ENCODE measurements around the gene PSME4. TPM values are rescaled to one million over a fixed set of nuclear protein-coding genes. Genes with fewer than 3 reads are reported as not detected.
"Not testable (repeated sequence)": the region's sequence is repeated elsewhere in the genome, so short reads cannot be mapped to it uniquely, and the experiment has no call there.

The PSME4 gene
- total RNA-seq, 1 donor from 2014 or later = 63.6 TPM

DNA sequence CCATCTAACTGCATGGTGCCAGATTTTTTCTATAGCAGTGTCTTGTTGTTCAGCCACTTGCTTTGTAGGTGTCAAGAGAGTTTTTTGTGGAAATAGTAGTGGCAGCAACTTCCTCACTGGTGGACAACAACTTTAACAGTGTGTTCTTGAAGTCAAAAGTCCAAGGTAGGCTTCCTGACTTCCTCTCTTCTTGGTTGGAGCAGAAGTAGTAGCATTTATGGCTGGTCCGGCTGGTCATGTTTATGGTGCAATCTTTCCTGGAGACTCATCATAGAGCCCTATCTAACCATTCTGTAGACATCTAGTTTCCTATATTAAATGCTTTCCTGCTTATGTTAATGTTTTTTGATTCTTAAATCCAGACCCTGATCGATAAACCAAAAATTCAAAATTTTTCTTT is 122.7 kb downstream of the PSME4 start:
- peaks cover 6% of the 10 kb centered on the region for H3K36me3 ChIP-seq
- no peaks in the 10 kb centered on the region for H3K27me3 ChIP-seq (ENCODE audit: low read depth)
- TF ChIP-seq, protein P1, sequence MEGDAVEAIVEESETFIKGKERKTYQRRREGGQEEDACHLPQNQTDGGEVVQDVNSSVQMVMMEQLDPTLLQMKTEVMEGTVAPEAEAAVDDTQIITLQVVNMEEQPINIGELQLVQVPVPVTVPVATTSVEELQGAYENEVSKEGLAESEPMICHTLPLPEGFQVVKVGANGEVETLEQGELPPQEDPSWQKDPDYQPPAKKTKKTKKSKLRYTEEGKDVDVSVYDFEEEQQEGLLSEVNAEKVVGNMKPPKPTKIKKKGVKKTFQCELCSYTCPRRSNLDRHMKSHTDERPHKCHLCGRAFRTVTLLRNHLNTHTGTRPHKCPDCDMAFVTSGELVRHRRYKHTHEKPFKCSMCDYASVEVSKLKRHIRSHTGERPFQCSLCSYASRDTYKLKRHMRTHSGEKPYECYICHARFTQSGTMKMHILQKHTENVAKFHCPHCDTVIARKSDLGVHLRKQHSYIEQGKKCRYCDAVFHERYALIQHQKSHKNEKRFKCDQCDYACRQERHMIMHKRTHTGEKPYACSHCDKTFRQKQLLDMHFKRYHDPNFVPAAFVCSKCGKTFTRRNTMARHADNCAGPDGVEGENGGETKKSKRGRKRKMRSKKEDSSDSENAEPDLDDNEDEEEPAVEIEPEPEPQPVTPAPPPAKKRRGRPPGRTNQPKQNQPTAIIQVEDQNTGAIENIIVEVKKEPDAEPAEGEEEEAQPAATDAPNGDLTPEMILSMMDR (IDR thresholded peaks at IDR 0.05; ENCODE audit: borderline replicate concordance) = no peak
- H3K9me3 ChIP-seq (replicated peaks) = no peaks in the 10 kb centered on the region
- H3K27ac ChIP-seq (replicated peaks) = no peak overlapping the region
- intact Hi-C loops (cut with micrococcal nuclease) = no loop called here
- DNase-seq = no peak
- H3K4me3 ChIP-seq = no peak overlapping the region
- H3K4me1 ChIP-seq = no peaks in the 10 kb centered on the region

DNA sequence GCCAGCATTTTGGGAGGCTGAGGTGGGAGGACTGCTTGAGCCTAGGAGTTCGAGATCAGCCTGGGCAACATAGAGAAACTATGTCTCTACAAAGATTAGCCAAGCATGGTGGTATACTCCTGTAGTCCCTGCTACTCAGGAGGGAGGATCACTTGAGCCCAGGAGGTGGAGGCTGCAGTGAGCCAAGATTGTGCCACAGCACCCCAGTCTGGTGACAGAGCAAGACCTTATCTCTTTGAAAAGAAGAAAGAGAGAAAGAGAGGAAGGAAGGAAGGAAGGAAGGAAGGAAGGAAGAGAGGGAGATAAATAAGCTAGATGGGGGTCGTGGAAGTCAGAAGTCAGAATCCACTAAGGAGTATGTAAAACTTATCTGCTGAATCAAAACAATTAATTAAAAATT is 127.2 kb downstream of the PSME4 start:
- TF ChIP-seq, protein P1 (IDR thresholded peaks at IDR 0.05; ENCODE audit: borderline replicate concordance) = no peak
- Histone ChIP-seq H3K4me1 (no peaks in the 10 kb centered on the region), H3K27me3 (ENCODE audit: low read depth) (no peaks in the 10 kb centered on the region), H3K4me3 (no peak overlapping the region), H3K27ac (replicated peaks) (no peak overlapping the region), H3K9me3 (replicated peaks) (peaks cover 6% of the 10 kb centered on the region), H3K36me3 (peaks cover 5% of the 10 kb centered on the region)
- no peak for DNase-seq
- intact Hi-C loops (cut with micrococcal nuclease) = no loop called here

DNA sequence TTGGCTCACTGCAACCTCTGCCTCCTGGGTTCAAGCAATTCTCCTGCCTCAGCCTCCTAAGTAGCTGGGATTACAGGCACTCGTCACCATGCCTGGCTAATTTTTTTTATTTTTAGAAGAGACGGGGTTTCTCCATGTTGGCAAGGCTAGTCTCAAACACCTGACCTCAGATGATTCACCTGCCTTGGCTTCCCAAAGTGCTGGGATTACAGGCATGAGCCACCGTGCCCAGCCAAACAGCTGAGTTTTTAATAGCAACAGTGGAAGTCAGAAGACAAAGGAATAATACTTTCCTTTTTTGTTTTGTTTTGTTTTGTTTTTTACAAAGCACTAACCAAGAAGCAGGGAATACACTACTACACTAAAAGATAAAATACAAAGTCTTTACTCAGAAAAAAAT is 127.9 kb downstream of the PSME4 start:
- Histone ChIP-seq H3K9me3 (replicated peaks) (peaks cover 6% of the 10 kb centered on the region), H3K27me3 (ENCODE audit: low read depth) (no peaks in the 10 kb centered on the region), H3K4me3 (no peak overlapping the region), H3K36me3 (peaks cover 3% of the 10 kb centered on the region), H3K4me1 (no peaks in the 10 kb centered on the region), H3K27ac (replicated peaks) (no peak overlapping the region)
- TF ChIP-seq, protein P1 (IDR thresholded peaks at IDR 0.05; ENCODE audit: borderline replicate concordance) = no peak
- intact Hi-C loops (cut with micrococcal nuclease) = no loop called here
- DNase-seq = no peak

DNA sequence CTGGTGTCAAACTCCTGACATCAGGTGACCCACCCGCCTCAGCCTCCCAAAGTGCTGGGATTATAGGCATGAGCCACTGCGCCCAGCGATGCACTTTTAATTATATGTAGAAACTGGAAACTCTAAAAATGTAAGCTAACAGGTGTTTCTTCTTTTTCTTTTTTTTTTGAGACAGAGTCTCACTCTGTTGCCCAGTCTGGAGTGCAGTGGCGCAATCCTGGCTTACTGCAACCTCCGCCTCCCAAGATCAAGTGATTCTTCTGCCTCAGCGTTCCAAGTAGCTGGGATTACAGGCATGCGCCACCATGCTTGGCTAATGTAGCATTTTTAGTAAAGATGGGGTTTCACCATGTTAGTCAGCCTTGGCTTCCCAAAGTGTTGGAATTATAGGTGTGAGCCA is 129.1 kb downstream of the PSME4 start:
- H3K9me3 ChIP-seq (replicated peaks); H3K4me3 ChIP-seq; H3K4me1 ChIP-seq; H3K27me3 ChIP-seq (ENCODE audit: low read depth); intact Hi-C loops (cut with micrococcal nuclease); DNase-seq; H3K27ac ChIP-seq (replicated peaks): not testable (repeated sequence)
- H3K36me3 ChIP-seq = peaks cover 11% of the 10 kb centered on the region

DNA sequence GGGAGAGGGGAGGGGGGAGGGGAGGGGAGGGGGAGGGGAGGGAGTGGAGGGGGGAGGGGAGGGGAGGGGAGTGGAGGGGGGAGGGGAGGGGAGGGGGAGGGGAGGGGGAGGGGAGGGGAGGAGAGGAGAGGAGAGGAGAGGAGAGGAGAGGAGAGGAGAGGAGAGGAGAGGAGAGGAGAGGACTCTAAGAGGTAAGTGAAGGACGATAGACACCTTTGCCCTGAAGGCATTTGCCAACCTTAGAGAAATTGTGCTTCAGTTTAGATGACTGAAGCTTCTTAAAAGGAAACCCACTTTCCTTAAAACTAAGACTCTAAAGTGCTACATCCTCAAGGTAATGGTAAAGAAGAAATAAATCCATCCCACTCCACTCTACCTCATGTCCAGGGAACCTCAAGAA is 130.2 kb downstream of the PSME4 start:
- intact Hi-C loops (cut with micrococcal nuclease) = no loop called here
- peaks cover 6% of the 10 kb centered on the region for H3K9me3 ChIP-seq (replicated peaks)
- H3K4me1 ChIP-seq = no peaks in the 10 kb centered on the region
- no peak overlapping the region for H3K4me3 ChIP-seq
- H3K36me3 ChIP-seq = peaks cover 18% of the 10 kb centered on the region
- no peak overlapping the region for H3K27ac ChIP-seq (replicated peaks)
- H3K27me3 ChIP-seq (ENCODE audit: low read depth) = no peaks in the 10 kb centered on the region
- TF ChIP-seq, protein P1 (IDR thresholded peaks at IDR 0.05; ENCODE audit: borderline replicate concordance) = no peak
- DNase-seq = no peak

DNA sequence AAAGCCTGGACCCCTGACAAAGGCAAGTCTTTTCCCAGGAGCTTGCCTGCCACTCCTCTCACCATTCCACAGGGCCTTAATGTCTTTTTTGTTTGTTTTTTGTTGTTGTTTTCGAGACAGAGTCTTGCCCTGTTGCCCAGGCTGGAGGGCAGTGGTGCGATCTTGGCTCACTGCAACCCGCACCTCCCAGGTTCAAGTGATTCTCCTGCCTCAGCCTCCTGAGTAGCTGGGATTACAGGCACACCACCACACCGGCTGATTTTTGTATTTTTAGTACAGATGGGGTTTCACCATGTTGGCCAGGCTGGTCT is 140.9 kb downstream of the PSME4 start:
- DNase-seq; H3K27me3 ChIP-seq (ENCODE audit: low read depth); intact Hi-C loops (cut with micrococcal nuclease); H3K9me3 ChIP-seq (replicated peaks); H3K4me3 ChIP-seq: not testable (repeated sequence)
- peaks cover 44% of the 10 kb centered on the region for H3K4me1 ChIP-seq
- H3K36me3 ChIP-seq = peaks cover 14% of the 10 kb centered on the region
- H3K27ac ChIP-seq (replicated peaks) = peak overlapping the region; percentile 74

Measured in left ventricle myocardium inferior (tissue), 1 donor.